ENCODE data around the gene PTDSS2. TPM values are rescaled to one million over a fixed set of nuclear protein-coding genes. Genes with fewer than 3 reads are reported as not detected.

Gene PTDSS2
- total and polyA plus RNA-seq, 10 of the 15 experiments (the other 5 are each of a cell fraction or from before 2014, with no cell fraction given) = 0.39 to 21.1 (median 10.8) TPM

DNA sequence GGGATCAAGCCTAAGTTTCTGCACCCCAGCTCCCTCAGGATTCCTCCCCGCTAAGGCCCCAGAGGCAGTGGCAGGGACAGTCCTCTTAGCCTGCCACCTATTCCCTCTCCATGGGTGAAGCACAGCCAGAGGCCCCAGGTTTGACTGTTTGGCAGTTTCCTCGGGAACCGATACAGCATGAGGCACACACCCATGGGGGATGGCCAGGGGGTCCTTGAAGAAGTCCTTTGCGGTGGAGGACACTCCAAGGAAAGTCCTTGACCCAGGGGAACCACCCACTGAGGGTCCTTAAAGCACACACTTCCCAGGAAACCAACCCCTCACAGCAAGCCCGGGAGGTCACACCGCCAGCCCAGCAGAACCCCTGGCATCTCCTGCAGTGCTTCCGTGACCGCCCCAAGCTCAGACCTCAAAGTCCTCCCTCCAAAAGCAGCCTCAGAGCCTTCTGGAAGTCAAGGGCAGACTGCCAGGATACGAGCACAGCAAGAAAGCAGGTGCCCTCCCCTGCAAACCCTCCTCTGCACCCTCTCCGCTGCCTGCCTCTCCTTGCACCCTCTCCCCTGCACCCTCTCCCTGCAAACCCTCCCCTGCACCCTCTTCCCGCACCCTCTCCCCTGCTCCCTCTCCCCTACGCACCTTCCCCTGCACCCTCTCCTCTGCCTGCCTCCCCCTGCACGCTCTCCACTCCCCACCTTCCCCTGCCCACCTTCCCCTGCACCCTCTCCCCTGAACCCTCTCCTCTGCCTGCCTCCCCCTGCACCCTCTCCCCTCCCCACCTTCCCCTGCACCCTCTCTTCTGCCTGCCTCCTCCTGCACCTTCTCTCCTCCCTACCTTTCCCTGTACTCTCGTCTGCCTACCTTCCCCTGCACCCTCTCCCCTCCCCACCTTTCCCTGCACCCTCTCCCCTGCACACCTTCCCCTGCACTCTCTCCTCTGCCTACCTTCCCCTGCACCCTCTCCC is 36.7 kb upstream of the PTDSS2 start:
- POLR2A ChIA-PET = no interaction called here
- DNase-seq (ENCODE audit: low read depth, low spot score) (no peak), ATAC-seq (no peak), FAIRE-seq (no peak)
- no peaks in the 10 kb centered on the region for H3K36me3 ChIP-seq (ENCODE audit: control insufficient read depth in 2 of 2, insufficient read depth in 2 of 2, low read length in 1 of 2)
- no peak overlapping the region for H3K9ac ChIP-seq (ENCODE audit: control insufficient read depth, insufficient read depth, low read length)
- RAD21 ChIA-PET (ENCODE audit: unreplicated experiment) = no interaction called here
- CTCF ChIA-PET = interaction anchor here (1.3 kb wide), 1 partner anchor 35 kb away, joined by 3 read pairs; no protein-coding TSS in a partner anchor
- BruUV-seq (replicated peaks) = no TSS peak
- H3K27me3 ChIP-seq (replicated peaks in 1 of 2; ENCODE audit: control insufficient read depth in 2 of 2, insufficient read depth in 2 of 2, low read length in 1 of 2) = no peaks in the 10 kb centered on the region
- SMC1A ChIA-PET (ENCODE audit: uncharacterized antibody, unreplicated experiment) = no interaction called here
- no peaks in the 10 kb centered on the region for H3K79me2 ChIP-seq (ENCODE audit: control insufficient read depth, insufficient read depth, low read length)
- H3K4me1 ChIP-seq (ENCODE audit: control insufficient read depth, insufficient read depth, low read length) = peaks cover 8% of the 10 kb centered on the region
- no peaks in the 10 kb centered on the region for H4K20me1 ChIP-seq (ENCODE audit: control insufficient read depth, insufficient read depth)
- H3K4me3 ChIP-seq = no peak overlapping the region
- H2AFZ ChIP-seq (ENCODE audit: control insufficient read depth, low read depth, low read length) = no peak overlapping the region
- H3K9me3 ChIP-seq (replicated peaks; ENCODE audit: control insufficient read depth, insufficient read depth, low read length) = no peaks in the 10 kb centered on the region
- intact Hi-C loops (cut with micrococcal nuclease; ENCODE audit: unreplicated experiment) (no loop called here), in situ Hi-C loops (cut with MboI) (no loop called here)
- no peak overlapping the region for H3K27ac ChIP-seq (ENCODE audit: control insufficient read depth, insufficient read depth)
- TF ChIP-seq, protein P1, sequence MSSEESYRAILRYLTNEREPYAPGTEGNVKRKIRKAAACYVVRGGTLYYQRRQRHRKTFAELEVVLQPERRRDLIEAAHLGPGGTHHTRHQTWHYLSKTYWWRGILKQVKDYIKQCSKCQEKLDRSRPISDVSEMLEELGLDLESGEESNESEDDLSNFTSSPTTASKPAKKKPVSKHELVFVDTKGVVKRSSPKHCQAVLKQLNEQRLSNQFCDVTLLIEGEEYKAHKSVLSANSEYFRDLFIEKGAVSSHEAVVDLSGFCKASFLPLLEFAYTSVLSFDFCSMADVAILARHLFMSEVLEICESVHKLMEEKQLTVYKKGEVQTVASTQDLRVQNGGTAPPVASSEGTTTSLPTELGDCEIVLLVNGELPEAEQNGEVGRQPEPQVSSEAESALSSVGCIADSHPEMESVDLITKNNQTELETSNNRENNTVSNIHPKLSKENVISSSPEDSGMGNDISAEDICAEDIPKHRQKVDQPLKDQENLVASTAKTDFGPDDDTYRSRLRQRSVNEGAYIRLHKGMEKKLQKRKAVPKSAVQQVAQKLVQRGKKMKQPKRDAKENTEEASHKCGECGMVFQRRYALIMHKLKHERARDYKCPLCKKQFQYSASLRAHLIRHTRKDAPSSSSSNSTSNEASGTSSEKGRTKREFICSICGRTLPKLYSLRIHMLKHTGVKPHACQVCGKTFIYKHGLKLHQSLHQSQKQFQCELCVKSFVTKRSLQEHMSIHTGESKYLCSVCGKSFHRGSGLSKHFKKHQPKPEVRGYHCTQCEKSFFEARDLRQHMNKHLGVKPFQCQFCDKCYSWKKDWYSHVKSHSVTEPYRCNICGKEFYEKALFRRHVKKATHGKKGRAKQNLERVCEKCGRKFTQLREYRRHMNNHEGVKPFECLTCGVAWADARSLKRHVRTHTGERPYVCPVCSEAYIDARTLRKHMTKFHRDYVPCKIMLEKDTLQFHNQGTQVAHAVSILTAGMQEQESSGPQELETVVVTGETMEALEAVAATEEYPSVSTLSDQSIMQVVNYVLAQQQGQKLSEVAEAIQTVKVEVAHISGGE (CRISPR knock-in tag; IDR thresholded peaks at IDR 0.05) = no peak
- TF ChIP-seq HDAC2 (IDR thresholded peaks at IDR 0.05) = no peak
- TF ChIP-seq CREB1 (IDR thresholded peaks at IDR 0.05; ENCODE audit: low read depth) = no peak
- TF ChIP-seq, protein P2, sequence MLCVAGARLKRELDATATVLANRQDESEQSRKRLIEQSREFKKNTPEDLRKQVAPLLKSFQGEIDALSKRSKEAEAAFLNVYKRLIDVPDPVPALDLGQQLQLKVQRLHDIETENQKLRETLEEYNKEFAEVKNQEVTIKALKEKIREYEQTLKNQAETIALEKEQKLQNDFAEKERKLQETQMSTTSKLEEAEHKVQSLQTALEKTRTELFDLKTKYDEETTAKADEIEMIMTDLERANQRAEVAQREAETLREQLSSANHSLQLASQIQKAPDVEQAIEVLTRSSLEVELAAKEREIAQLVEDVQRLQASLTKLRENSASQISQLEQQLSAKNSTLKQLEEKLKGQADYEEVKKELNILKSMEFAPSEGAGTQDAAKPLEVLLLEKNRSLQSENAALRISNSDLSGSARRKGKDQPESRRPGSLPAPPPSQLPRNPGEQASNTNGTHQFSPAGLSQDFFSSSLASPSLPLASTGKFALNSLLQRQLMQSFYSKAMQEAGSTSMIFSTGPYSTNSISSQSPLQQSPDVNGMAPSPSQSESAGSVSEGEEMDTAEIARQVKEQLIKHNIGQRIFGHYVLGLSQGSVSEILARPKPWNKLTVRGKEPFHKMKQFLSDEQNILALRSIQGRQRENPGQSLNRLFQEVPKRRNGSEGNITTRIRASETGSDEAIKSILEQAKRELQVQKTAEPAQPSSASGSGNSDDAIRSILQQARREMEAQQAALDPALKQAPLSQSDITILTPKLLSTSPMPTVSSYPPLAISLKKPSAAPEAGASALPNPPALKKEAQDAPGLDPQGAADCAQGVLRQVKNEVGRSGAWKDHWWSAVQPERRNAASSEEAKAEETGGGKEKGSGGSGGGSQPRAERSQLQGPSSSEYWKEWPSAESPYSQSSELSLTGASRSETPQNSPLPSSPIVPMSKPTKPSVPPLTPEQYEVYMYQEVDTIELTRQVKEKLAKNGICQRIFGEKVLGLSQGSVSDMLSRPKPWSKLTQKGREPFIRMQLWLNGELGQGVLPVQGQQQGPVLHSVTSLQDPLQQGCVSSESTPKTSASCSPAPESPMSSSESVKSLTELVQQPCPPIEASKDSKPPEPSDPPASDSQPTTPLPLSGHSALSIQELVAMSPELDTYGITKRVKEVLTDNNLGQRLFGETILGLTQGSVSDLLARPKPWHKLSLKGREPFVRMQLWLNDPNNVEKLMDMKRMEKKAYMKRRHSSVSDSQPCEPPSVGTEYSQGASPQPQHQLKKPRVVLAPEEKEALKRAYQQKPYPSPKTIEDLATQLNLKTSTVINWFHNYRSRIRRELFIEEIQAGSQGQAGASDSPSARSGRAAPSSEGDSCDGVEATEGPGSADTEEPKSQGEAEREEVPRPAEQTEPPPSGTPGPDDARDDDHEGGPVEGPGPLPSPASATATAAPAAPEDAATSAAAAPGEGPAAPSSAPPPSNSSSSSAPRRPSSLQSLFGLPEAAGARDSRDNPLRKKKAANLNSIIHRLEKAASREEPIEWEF (IDR thresholded peaks at IDR 0.05; ENCODE audit: insufficient replicate concordance, low read depth, low read length) = no peak
- TF ChIP-seq SMARCA5 (IDR thresholded peaks at IDR 0.05) = no peak
- TF ChIP-seq RUNX3 (IDR thresholded peaks at IDR 0.05; ENCODE audit: low read length) = no peak
- TF ChIP-seq PAX5 (IDR thresholded peaks at IDR 0.05; ENCODE audit: borderline replicate concordance, low read depth, low read length) = no peak
- TF ChIP-seq RELA (IDR thresholded peaks at IDR 0.05; ENCODE audit: borderline replicate concordance, partially characterized antibody) = no peak
- no peak for TF ChIP-seq TCF3 (IDR thresholded peaks at IDR 0.05; ENCODE audit: borderline replicate concordance, insufficient read depth, low read depth, low read length)
- whole genome bisulfite sequencing (ENCODE audit: insufficient coverage, insufficient replicate concordance, low lambda C conversion rate, missing lambda C conversion rate) = 17% methylated on average over 9 of the region's 14 CpGs
- no peak overlapping the region for H3K4me2 ChIP-seq (ENCODE audit: control insufficient read depth, insufficient read depth)

All from GM12878 (cell line).